Measurements from ENCODE around the gene SFT2D1. TPM values are rescaled to one million over a fixed set of nuclear protein-coding genes. Genes with fewer than 3 reads are reported as not detected.

Gene SFT2D1
- total RNA-seq, 1 experiment from 2014 or later = 39.5 TPM

- no peaks in the 10 kb centered on the region for H3K4me1 Mint-ChIP-seq (ENCODE audit: insufficient read depth, unreplicated experiment)
- intact Hi-C loops (cut with micrococcal nuclease) = loop anchor here (1.0 kb wide), 1 partner anchor 68 kb away; no protein-coding TSS in a partner anchor
- H3K9me3 Mint-ChIP-seq (ENCODE audit: unreplicated experiment) = no peaks in the 10 kb centered on the region
- ChIA-PET POLR2A (interaction anchor here (0.7 to 1.0 kb wide), 3 partner anchors 15 to 68 kb away, joined by 3 read pairs; no protein-coding TSS in a partner anchor), CTCF (interaction anchor here (0.7 to 1.6 kb wide), 12 partner anchors 9 to 240 kb away, joined by 3 to 6 read pairs (median 3); no protein-coding TSS in a partner anchor)
- DNase-seq (ENCODE audit: unreplicated experiment) = peak; percentile 58
- no peak overlapping the region for H3K27ac Mint-ChIP-seq (ENCODE audit: low read depth, unreplicated experiment)
- H3K4me3 Mint-ChIP-seq (ENCODE audit: unreplicated experiment) = no peak overlapping the region
- BruUV-seq (replicated peaks) = no TSS peak
- H3K27me3 Mint-ChIP-seq (ENCODE audit: insufficient read depth, unreplicated experiment) = no peaks in the 10 kb centered on the region
- no peaks in the 10 kb centered on the region for H3K36me3 Mint-ChIP-seq (ENCODE audit: insufficient read depth, unreplicated experiment)
- TF ChIP-seq, protein P1, sequence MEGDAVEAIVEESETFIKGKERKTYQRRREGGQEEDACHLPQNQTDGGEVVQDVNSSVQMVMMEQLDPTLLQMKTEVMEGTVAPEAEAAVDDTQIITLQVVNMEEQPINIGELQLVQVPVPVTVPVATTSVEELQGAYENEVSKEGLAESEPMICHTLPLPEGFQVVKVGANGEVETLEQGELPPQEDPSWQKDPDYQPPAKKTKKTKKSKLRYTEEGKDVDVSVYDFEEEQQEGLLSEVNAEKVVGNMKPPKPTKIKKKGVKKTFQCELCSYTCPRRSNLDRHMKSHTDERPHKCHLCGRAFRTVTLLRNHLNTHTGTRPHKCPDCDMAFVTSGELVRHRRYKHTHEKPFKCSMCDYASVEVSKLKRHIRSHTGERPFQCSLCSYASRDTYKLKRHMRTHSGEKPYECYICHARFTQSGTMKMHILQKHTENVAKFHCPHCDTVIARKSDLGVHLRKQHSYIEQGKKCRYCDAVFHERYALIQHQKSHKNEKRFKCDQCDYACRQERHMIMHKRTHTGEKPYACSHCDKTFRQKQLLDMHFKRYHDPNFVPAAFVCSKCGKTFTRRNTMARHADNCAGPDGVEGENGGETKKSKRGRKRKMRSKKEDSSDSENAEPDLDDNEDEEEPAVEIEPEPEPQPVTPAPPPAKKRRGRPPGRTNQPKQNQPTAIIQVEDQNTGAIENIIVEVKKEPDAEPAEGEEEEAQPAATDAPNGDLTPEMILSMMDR (IDR thresholded peaks at IDR 0.05; ENCODE audit: unreplicated experiment) = peak; percentile 31
Measured at GRCh38 chr6:166313255-166314070, 28.9 kb downstream of the SFT2D1 start.

- no peaks in the 10 kb centered on the region for H3K9me3 Mint-ChIP-seq (ENCODE audit: unreplicated experiment)
- DNase-seq (ENCODE audit: unreplicated experiment) = no peak
- no peaks in the 10 kb centered on the region for H3K36me3 Mint-ChIP-seq (ENCODE audit: insufficient read depth, unreplicated experiment)
- POLR2A ChIA-PET = interaction anchor here (1.0 kb wide), 1 partner anchor 69 kb away, joined by 3 read pairs; no protein-coding TSS in a partner anchor
- CTCF ChIA-PET = interaction anchor here (0.7 to 1.6 kb wide), 9 partner anchors 10 to 240 kb away, joined by 3 to 6 read pairs (median 4); no protein-coding TSS in a partner anchor
- no peak overlapping the region for H3K4me3 Mint-ChIP-seq (ENCODE audit: unreplicated experiment)
- H3K4me1 Mint-ChIP-seq (ENCODE audit: insufficient read depth, unreplicated experiment) = no peaks in the 10 kb centered on the region
- intact Hi-C loops (cut with micrococcal nuclease) = loop anchor here (1.0 kb wide), 1 partner anchor 68 kb away; no protein-coding TSS in a partner anchor
- no peak overlapping the region for H3K27ac Mint-ChIP-seq (ENCODE audit: low read depth, unreplicated experiment)
- no peaks in the 10 kb centered on the region for H3K27me3 Mint-ChIP-seq (ENCODE audit: insufficient read depth, unreplicated experiment)
- TF ChIP-seq, protein P1 (IDR thresholded peaks at IDR 0.05; ENCODE audit: unreplicated experiment) = no peak
- BruUV-seq (replicated peaks) = no TSS peak
Measured at GRCh38 chr6:166312832-166313231, 29.5 kb downstream of the SFT2D1 start.

DNA sequence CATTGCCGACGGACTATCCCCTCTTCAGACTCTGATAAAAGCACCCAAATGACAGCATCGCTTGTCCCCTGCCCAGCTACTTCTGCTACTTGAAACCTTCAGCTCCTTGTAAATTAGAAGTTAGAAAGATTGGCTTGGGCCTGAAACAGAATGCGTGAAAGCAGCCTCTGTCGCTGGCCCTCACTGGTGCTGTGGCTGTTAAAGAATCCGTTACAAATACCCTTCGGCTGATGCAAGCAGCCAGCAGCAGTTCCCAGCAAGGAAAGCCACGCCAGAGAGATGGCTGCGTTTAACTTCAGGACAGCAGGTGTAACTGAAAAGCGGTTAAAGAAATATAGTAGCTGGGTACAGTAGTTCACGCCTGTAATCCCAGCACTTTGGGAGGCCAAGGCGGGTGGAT is 31.7 kb downstream of the SFT2D1 start:
- H3K4me1 Mint-ChIP-seq (ENCODE audit: insufficient read depth, unreplicated experiment) = no peaks in the 10 kb centered on the region
- H3K27me3 Mint-ChIP-seq (ENCODE audit: insufficient read depth, unreplicated experiment) = peaks cover 8% of the 10 kb centered on the region
- POLR2A ChIA-PET = interaction anchor here (1.2 kb wide), 1 partner anchor 71 kb away, joined by 3 read pairs; no protein-coding TSS in a partner anchor
- DNase-seq (ENCODE audit: unreplicated experiment) = no peak
- no peaks in the 10 kb centered on the region for H3K36me3 Mint-ChIP-seq (ENCODE audit: insufficient read depth, unreplicated experiment)
- no peaks in the 10 kb centered on the region for H3K9me3 Mint-ChIP-seq (ENCODE audit: unreplicated experiment)
- CTCF ChIA-PET = interaction anchor here (0.6 to 2.3 kb wide), 4 partner anchors 31 to 154 kb away, joined by 3 to 7 read pairs (median 4); no protein-coding TSS in a partner anchor
- no TSS peak for BruUV-seq (replicated peaks)
- no peak overlapping the region for H3K4me3 Mint-ChIP-seq (ENCODE audit: unreplicated experiment)
- TF ChIP-seq, protein P1 (IDR thresholded peaks at IDR 0.05; ENCODE audit: unreplicated experiment) = no peak
- no peak overlapping the region for H3K27ac Mint-ChIP-seq (ENCODE audit: low read depth, unreplicated experiment)
- intact Hi-C loops (cut with micrococcal nuclease) = no loop called here

GRCh38 chr6:166309977-166310376 is 32.4 kb downstream of the SFT2D1 start:
- TF ChIP-seq, protein P1 (IDR thresholded peaks at IDR 0.05; ENCODE audit: unreplicated experiment) = no peak
- intact Hi-C loops (cut with micrococcal nuclease) = no loop called here
- Mint-ChIP-seq H3K9me3 (ENCODE audit: unreplicated experiment) (no peaks in the 10 kb centered on the region), H3K4me1 (ENCODE audit: insufficient read depth, unreplicated experiment) (no peaks in the 10 kb centered on the region), H3K27me3 (ENCODE audit: insufficient read depth, unreplicated experiment) (peaks cover 10% of the 10 kb centered on the region), H3K27ac (ENCODE audit: low read depth, unreplicated experiment) (no peak overlapping the region), H3K4me3 (ENCODE audit: unreplicated experiment) (no peak overlapping the region), H3K36me3 (ENCODE audit: insufficient read depth, unreplicated experiment) (no peaks in the 10 kb centered on the region)
- CTCF ChIA-PET = interaction anchor here (2.1 to 2.3 kb wide), 2 partner anchors 71 to 153 kb away, joined by 6 to 7 read pairs; no protein-coding TSS in a partner anchor
- DNase-seq (ENCODE audit: unreplicated experiment) = no peak
- POLR2A ChIA-PET = no interaction called here
- BruUV-seq (replicated peaks) = no TSS peak
